ENCODE results near the gene SEMA4D.

- TF ChIP-seq CTCF (conservative IDR thresholded peaks at IDR 0.05; ENCODE audit: low read length) (no peak), EZH2phosphoT487 (IDR thresholded peaks at IDR 0.05; ENCODE audit: borderline replicate concordance) (no peak)
These were observed 33.9 kb upstream of the SEMA4D start for GRCh38 chr9:89531766-89532165.
